ENCODE results near the gene NBPF6.

DNA sequence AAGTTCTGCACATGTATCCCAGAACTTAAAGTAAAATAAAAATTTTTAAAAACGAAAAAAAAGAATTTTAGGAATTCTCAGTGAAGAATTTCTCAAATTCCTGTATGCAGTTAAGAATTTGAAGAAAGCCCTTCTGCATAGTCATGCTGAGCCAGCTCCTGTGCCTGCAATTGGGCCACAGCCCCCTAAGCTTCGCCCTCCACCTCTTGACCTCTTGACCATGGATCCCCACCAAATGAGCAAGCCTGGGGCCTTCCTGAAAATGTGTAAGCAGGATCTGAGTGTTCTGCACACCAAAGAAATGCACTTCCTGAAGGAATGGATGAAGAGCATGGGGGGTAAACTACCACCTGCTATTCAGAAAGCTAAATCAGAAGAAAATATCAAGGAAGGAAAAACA lies 52.0 kb downstream of the NBPF6 start:
- TF ChIP-seq, protein P1, sequence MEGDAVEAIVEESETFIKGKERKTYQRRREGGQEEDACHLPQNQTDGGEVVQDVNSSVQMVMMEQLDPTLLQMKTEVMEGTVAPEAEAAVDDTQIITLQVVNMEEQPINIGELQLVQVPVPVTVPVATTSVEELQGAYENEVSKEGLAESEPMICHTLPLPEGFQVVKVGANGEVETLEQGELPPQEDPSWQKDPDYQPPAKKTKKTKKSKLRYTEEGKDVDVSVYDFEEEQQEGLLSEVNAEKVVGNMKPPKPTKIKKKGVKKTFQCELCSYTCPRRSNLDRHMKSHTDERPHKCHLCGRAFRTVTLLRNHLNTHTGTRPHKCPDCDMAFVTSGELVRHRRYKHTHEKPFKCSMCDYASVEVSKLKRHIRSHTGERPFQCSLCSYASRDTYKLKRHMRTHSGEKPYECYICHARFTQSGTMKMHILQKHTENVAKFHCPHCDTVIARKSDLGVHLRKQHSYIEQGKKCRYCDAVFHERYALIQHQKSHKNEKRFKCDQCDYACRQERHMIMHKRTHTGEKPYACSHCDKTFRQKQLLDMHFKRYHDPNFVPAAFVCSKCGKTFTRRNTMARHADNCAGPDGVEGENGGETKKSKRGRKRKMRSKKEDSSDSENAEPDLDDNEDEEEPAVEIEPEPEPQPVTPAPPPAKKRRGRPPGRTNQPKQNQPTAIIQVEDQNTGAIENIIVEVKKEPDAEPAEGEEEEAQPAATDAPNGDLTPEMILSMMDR (IDR thresholded peaks at IDR 0.05): no peak
- no peak for TF ChIP-seq POLR2A (IDR thresholded peaks at IDR 0.05)

Measured in uterus (tissue), 2 donors.